Mesothelial cell of epicardium (in vitro differentiated cells): ENCODE data around the gene AGBL4. TPM values are rescaled to one million over a fixed set of nuclear protein-coding genes. Genes with fewer than 3 reads are reported as not detected.
A peak's percentile ranks its signal among the peaks of the same experiment; 100 is the strongest.

Experiments used
- DNase-seq, 2 experiments: peaks; one replicate each; pipeline ENCODE4 v3.0.0; 2021; ENCODE audit warnings: low spot score in 2 of 2; ENCODE audit not compliant: unreplicated experiment in 2 of 2
- H3K27ac Mint-ChIP-seq: 2 replicates; pipeline ENCODE4 v1.8.0; 2021; ENCODE audit warnings: mixed read lengths
- H3K27me3 Mint-ChIP-seq: 2 replicates; pipeline ENCODE4 v1.8.0; 2021; ENCODE audit warnings: low read depth, mixed read lengths
- H3K36me3 Mint-ChIP-seq: 2 replicates; pipeline ENCODE4 v1.8.0; 2021; ENCODE audit warnings: mixed read lengths
- H3K4me1 Mint-ChIP-seq: 2 replicates; pipeline ENCODE4 v1.8.0; 2021; ENCODE audit warnings: mixed read lengths
- H3K4me3 Mint-ChIP-seq: 2 replicates; pipeline ENCODE4 v1.8.0; 2021; ENCODE audit warnings: mild to moderate bottlenecking, moderate library complexity, mixed read lengths
- H3K9me3 Mint-ChIP-seq: 2 replicates; pipeline ENCODE4 v1.8.0; 2021; ENCODE audit warnings: mixed read lengths
- total RNA-seq: library from RNA; stranded (reverse); gene quantifications from 3 replicates; pipeline ENCODE4 v1.2.1, GENCODE V29; 2021
- TF ChIP-seq, protein P1 (sequence below): fragments of 200-600 bp; sonication (generic); IDR thresholded peaks from one replicate; pipeline ENCODE4 v1.5.0; 2021; ENCODE audit warnings: antibody characterized with exemption; ENCODE audit not compliant: unreplicated experiment

The AGBL4 gene
- total RNA-seq, 1 donor from 2014 or later = 0.42 TPM

DNA sequence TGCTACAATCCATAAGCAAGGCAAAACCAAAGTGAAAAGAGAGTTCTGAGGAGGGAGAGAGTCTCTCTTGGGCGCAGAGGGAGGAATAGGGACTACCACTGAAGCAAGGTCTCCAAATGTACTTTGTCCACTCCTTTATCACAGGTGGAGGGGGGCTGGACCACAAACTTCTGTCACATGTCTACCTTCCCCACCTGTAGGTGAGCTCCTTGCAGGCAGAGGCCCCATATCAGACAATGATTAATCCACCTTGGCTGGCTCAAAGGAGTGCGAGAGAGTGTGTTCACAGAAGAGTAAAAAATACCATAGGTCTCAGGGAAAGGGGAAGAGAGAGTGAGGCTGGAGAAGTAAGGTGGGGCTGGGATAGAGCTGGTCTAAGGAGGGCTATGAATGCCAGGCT, 1251.5 kb downstream of the AGBL4 start:
- peaks cover 4% of the 10 kb centered on the region for H3K36me3 Mint-ChIP-seq
- no peak overlapping the region for H3K27ac Mint-ChIP-seq
- H3K4me3 Mint-ChIP-seq = no peak overlapping the region
- H3K4me1 Mint-ChIP-seq = peaks cover 15% of the 10 kb centered on the region
- DNase-seq = no peak
- no peaks in the 10 kb centered on the region for H3K27me3 Mint-ChIP-seq
- TF ChIP-seq, protein P1, sequence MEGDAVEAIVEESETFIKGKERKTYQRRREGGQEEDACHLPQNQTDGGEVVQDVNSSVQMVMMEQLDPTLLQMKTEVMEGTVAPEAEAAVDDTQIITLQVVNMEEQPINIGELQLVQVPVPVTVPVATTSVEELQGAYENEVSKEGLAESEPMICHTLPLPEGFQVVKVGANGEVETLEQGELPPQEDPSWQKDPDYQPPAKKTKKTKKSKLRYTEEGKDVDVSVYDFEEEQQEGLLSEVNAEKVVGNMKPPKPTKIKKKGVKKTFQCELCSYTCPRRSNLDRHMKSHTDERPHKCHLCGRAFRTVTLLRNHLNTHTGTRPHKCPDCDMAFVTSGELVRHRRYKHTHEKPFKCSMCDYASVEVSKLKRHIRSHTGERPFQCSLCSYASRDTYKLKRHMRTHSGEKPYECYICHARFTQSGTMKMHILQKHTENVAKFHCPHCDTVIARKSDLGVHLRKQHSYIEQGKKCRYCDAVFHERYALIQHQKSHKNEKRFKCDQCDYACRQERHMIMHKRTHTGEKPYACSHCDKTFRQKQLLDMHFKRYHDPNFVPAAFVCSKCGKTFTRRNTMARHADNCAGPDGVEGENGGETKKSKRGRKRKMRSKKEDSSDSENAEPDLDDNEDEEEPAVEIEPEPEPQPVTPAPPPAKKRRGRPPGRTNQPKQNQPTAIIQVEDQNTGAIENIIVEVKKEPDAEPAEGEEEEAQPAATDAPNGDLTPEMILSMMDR = no peak
- H3K9me3 Mint-ChIP-seq = no peaks in the 10 kb centered on the region

GRCh38 chr1:48771561-48771960, 1252.2 kb downstream of the AGBL4 start:
- Mint-ChIP-seq H3K9me3 (no peaks in the 10 kb centered on the region), H3K27me3 (no peaks in the 10 kb centered on the region), H3K4me3 (no peak overlapping the region), H3K36me3 (peaks cover 7% of the 10 kb centered on the region), H3K27ac (no peak overlapping the region), H3K4me1 (peaks cover 15% of the 10 kb centered on the region)
- DNase-seq = no peak
- TF ChIP-seq, protein P1 = no peak

DNA sequence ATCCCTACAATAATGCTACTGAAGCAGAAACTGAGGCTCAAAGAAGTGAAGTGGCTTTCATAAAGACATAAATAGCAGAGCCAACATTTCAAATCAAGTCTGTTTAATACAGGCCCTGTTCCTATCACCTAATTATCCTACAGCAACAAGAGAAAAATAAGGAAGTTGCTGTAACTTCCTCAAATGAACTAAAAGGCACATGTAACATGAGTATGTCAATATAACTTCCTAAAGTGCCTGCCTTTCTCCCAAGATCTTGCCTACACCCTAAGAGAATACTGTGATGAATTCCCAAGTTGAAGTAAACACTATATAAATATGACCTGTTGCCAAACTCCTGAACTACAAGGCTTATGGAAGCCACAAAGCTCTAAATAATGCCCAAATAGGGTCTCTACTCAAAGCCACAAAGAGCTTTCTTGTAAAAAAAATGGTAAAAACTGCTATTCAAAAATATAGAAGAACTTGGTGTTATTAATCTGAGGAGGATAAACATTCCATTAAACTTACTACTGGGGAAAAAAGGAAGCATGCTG, 1255.7 kb downstream of the AGBL4 start:
- H3K4me1 Mint-ChIP-seq = peaks cover 2% of the 10 kb centered on the region
- H3K27me3 Mint-ChIP-seq = no peaks in the 10 kb centered on the region
- no peak overlapping the region for H3K27ac Mint-ChIP-seq
- peaks cover 11% of the 10 kb centered on the region for H3K9me3 Mint-ChIP-seq
- H3K4me3 Mint-ChIP-seq = no peak overlapping the region
- no peak for DNase-seq
- TF ChIP-seq, protein P1 = no peak
- peaks cover 23% of the 10 kb centered on the region for H3K36me3 Mint-ChIP-seq

DNA sequence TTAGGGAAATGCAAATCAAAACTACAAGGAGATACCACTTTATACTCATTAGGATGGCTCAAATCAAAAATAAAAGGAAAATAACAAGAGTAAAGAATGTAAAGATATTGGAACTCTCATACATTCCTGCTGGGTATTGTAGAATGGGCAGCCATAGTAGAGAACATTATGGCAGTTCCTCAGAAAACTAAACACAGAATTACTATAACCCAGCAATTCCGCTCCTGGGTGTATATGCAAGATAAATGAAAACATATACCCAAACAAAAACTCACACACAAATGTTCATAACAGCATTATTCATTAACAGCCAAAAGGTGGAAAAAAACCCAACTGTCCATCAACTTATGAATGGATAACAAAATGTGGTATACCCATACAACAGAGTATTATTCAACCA, 1258.4 kb downstream of the AGBL4 start:
- peaks cover 8% of the 10 kb centered on the region for H3K4me1 Mint-ChIP-seq
- no peak overlapping the region for H3K27ac Mint-ChIP-seq
- DNase-seq = no peak
- peaks cover 11% of the 10 kb centered on the region for H3K9me3 Mint-ChIP-seq
- TF ChIP-seq, protein P1 = no peak
- H3K36me3 Mint-ChIP-seq = peaks cover 21% of the 10 kb centered on the region
- no peak overlapping the region for H3K4me3 Mint-ChIP-seq
- H3K27me3 Mint-ChIP-seq = no peaks in the 10 kb centered on the region

GRCh38 chr1:48761986-48762385, 1261.8 kb downstream of the AGBL4 start:
- Mint-ChIP-seq H3K27me3 (no peaks in the 10 kb centered on the region), H3K9me3 (peaks cover 11% of the 10 kb centered on the region), H3K36me3 (peaks cover 41% of the 10 kb centered on the region), H3K27ac (peak overlapping the region; percentile 31), H3K4me3 (no peak overlapping the region), H3K4me1 (peaks cover 6% of the 10 kb centered on the region)
- DNase-seq = no peak
- TF ChIP-seq, protein P1 = no peak

DNA sequence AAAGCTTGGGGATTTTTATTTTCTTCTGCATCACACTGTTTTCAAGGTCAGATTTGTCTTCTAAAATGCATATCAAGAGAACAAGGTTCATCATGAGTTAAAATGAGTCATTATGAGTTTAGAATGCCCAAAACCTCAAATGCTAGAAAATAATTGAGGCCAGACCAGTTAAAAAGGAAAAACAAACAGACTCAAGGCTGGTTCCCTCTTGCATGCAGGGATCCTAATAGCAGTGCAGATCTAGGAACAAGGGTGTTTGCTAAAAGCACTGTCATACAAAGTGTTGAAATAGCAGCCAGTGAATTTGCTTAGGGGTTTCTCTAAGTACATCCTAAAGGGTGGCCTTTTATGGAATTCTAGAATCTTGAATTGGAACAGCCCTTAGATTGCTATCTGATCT, 1262.3 kb downstream of the AGBL4 start:
- H3K9me3 Mint-ChIP-seq = peaks cover 11% of the 10 kb centered on the region
- TF ChIP-seq, protein P1 = no peak
- H3K4me3 Mint-ChIP-seq = no peak overlapping the region
- H3K27me3 Mint-ChIP-seq = no peaks in the 10 kb centered on the region
- DNase-seq = no peak
- H3K4me1 Mint-ChIP-seq = peaks cover 6% of the 10 kb centered on the region
- H3K36me3 Mint-ChIP-seq = peaks cover 43% of the 10 kb centered on the region
- H3K27ac Mint-ChIP-seq = peak overlapping the region; percentile 31
